Natural killer cell (primary cell): ENCODE measurements around the gene BARHL2. TPM values are rescaled to one million over a fixed set of nuclear protein-coding genes. Genes with fewer than 3 reads are reported as not detected.
A peak's percentile ranks its signal among the peaks of the same experiment; 100 is the strongest.

Experiments
- ATAC-seq, 3 donors: fragments of 150-1000 bp in 2 of 3; fragments of 200-7000 bp in 1 of 3; cut with Tn5 transposase; 1 replicate in 1 of 3; 2 replicates in 2 of 3; pipeline ENCODE4 v1.10.0; 2021; ENCODE audit warnings: mild to moderate bottlenecking in 2 of 3, moderate library complexity in 2 of 3
- DNase-seq, 2 donors: peaks; one replicate each; pipeline versions ENCODE4 v3.0.0 to v3.0.0-alpha.2; 2013 to 2021; ENCODE audit warnings: mixed read lengths in 1 of 2
- H3K27ac ChIP-seq: one replicate; pipeline ENCODE4 v1.5.1; 2013; ENCODE audit warnings: mild to moderate bottlenecking, low read length
- H3K27me3 ChIP-seq: one replicate; pipeline ENCODE4 v1.6.1; 2013; ENCODE audit warnings: low read length; ENCODE audit not compliant: control insufficient read depth, insufficient read depth
- H3K36me3 ChIP-seq: one replicate; pipeline ENCODE4 v1.6.1; 2013; ENCODE audit warnings: low read length; ENCODE audit not compliant: control insufficient read depth, insufficient read depth
- H3K4me1 ChIP-seq: one replicate; pipeline ENCODE4 v1.6.1; 2013; ENCODE audit warnings: low read length; ENCODE audit not compliant: control insufficient read depth, insufficient read depth
- H3K4me3 ChIP-seq: one replicate; pipeline ENCODE4 v1.5.1; 2013; ENCODE audit warnings: low read length
- H3K9me3 ChIP-seq: one replicate; pipeline ENCODE4 v1.6.1; 2013; ENCODE audit warnings: low read length; ENCODE audit not compliant: control insufficient read depth, insufficient read depth
- H3K27ac Mint-ChIP-seq, 2 donors: one replicate each; pipeline ENCODE4 v1.8.0; 2022; ENCODE audit warnings: mild to moderate bottlenecking in 2 of 2, mixed read lengths in 2 of 2, moderate library complexity in 1 of 2
- H3K27me3 Mint-ChIP-seq, 2 donors: one replicate each; pipeline ENCODE4 v1.8.0; 2022; ENCODE audit warnings: low read depth in 2 of 2, mixed read lengths in 2 of 2
- H3K36me3 Mint-ChIP-seq: one replicate; pipeline ENCODE4 v1.8.0; 2022; ENCODE audit warnings: mixed read lengths
- H3K4me1 Mint-ChIP-seq, 2 donors: one replicate each; pipeline ENCODE4 v1.8.0; 2022; ENCODE audit warnings: mixed read lengths in 2 of 2
- H3K4me3 Mint-ChIP-seq: one replicate; pipeline ENCODE4 v1.8.0; 2022; ENCODE audit warnings: mild to moderate bottlenecking, moderate library complexity, mixed read lengths
- H3K9me3 Mint-ChIP-seq, 2 donors: one replicate each; pipeline ENCODE4 v1.8.0; 2022; ENCODE audit warnings: mixed read lengths in 2 of 2
- CTCF ChIP-seq: fragments of 200-600 bp; IDR thresholded peaks from one replicate; pipeline ENCODE4 v1.8.0; 2022; ENCODE audit warnings: antibody characterized with exemption
- WGBS: methylation state at CpG from one replicate; pipeline ENCODE4 v1.1.7; 2013; ENCODE audit warnings: missing lambda C conversion rate; ENCODE audit not compliant: insufficient coverage; 5-methylcytosine and 5-hydroxymethylcytosine counted together
- intact Hi-C: fragments of 100-400 bp; cut with micrococcal nuclease; formaldehyde crosslinking; loops from one replicate; pipeline ENCODE4 v1.14.2; 2022
- total RNA-seq, 4 donors: library from RNA; stranded (reverse); fragments of 120-200 nt in 1 of 4; gene quantifications; one replicate each; pipeline versions ENCODE4 v1.2.3 to v1.2.4, GENCODE V29; 2013 to 2022

The BARHL2 gene
- not detected for total RNA-seq
- not detected for total RNA-seq (2013)

DNA sequence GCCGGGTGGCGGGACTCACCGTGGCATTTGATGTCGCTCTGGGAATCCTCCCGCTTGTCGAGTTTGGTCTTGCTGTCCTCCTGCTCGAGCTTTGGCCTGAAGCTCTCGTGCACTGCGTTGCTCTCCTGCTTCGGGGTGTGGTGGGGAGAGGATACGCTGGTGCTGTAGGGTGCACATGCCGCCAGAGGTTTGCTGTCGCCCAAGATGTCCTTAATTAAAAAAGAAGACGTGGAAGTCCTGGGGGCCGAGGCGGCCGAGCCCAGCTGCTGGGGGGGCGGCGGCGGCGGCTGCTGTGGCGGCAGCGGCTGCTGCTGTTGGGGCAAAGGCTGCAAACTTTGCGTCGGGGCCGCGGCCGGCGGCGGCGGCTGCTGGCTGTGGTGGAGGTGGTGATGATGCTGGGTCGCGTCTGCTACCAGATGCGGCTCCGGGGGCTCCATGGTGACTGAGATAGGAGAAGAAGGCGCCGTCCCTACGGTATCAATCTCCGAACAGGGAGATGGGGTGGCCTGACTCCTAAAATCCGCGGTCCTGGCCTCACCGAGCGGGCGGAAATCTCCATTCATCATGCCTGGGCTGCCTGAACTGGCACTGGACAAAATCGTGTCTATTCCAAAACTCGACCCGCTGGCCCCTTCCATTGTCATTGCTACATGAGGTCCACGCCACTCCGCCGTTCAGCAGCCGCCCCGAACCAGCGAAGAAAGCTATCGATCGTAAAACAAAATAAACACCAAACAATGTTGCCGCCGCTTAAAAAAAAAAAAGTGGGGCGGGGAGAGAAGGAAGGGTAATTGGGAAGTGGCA lies at the start of gene BARHL2:
TSS of gene BARHL2 (minus strand) at position 751 of the 804 bp plus-strand sequence. CDS start at position 644, 107 bp downstream.
- no peak within 1 kb of the TSS for H3K4me3 ChIP-seq

GRCh38 chr1:90763930-90764329 lies 46.8 kb upstream of the BARHL2 start:
- WGBS, result 74% methylated on average over 6 of the region's 6 CpGs
- H3K36me3 Mint-ChIP-seq, result no peaks in the 10 kb centered on the region
- ATAC-seq (no peak), DNase-seq (no peak)
- H3K9me3 Mint-ChIP-seq, result peaks cover 0 to 3% of the 10 kb centered on the region in 2 donors
- peaks cover 4% of the 10 kb centered on the region for H3K27me3 ChIP-seq
- TF ChIP-seq CTCF, result no peak
- H3K4me1 Mint-ChIP-seq, result no peaks in the 10 kb centered on the region
- peaks cover 22 to 55% of the 10 kb centered on the region in 2 donors for H3K27me3 Mint-ChIP-seq
- no peak overlapping the region for H3K27ac ChIP-seq
- H3K9me3 ChIP-seq, result no peaks in the 10 kb centered on the region
- intact Hi-C loops, result no loop called here
- H3K4me3 ChIP-seq, result no peak overlapping the region
- no peaks in the 10 kb centered on the region for H3K4me1 ChIP-seq
- H3K27ac Mint-ChIP-seq, result no peak overlapping the region
- H3K4me3 Mint-ChIP-seq, result no peak overlapping the region
- no peaks in the 10 kb centered on the region for H3K36me3 ChIP-seq

More for the DNA sequence above, at the start of gene BARHL2:
- no peak within 1 kb of the TSS for H3K27ac ChIP-seq
- no peaks in the 10 kb centered on the region for H3K9me3 Mint-ChIP-seq
- H3K4me3 Mint-ChIP-seq, result peak within 1 kb of the TSS; percentile 81
- H3K27me3 ChIP-seq, result peaks cover 87% of the 10 kb centered on the region
- intact Hi-C loops, result no loop called here
- peaks cover 6% of the 10 kb centered on the region for H3K36me3 Mint-ChIP-seq
- peaks cover 14% of the 10 kb centered on the region for H3K9me3 ChIP-seq
- H3K27ac Mint-ChIP-seq, result peak within 1 kb of the TSS; percentile 14 to 25
- H3K4me1 Mint-ChIP-seq, result peaks cover 17 to 18% of the 10 kb centered on the region in 2 donors
- no peak for TF ChIP-seq CTCF
- H3K27me3 Mint-ChIP-seq, result peaks cover 80 to 87% of the 10 kb centered on the region in 2 donors
- WGBS, result 12% methylated on average over 55 of the region's 58 CpGs
- ATAC-seq (no peak), DNase-seq (no peak)
- no peaks in the 10 kb centered on the region for H3K36me3 ChIP-seq
- H3K4me1 ChIP-seq, result peaks cover 19% of the 10 kb centered on the region

- DNase-seq (no peak), ATAC-seq (no peak)
- Histone ChIP-seq H3K4me3 (no peak overlapping the region), H3K27me3 (peaks cover under 1% of the 10 kb centered on the region), H3K9me3 (no peaks in the 10 kb centered on the region), H3K36me3 (no peaks in the 10 kb centered on the region), H3K27ac (no peak overlapping the region), H3K4me1 (no peaks in the 10 kb centered on the region)
- Mint-ChIP-seq H3K9me3 (peaks cover 0 to 3% of the 10 kb centered on the region in 2 donors), H3K4me3 (no peak overlapping the region), H3K27me3 (peaks cover 22 to 52% of the 10 kb centered on the region in 2 donors), H3K4me1 (no peaks in the 10 kb centered on the region), H3K27ac (no peak overlapping the region), H3K36me3 (no peaks in the 10 kb centered on the region)
- intact Hi-C loops, result no loop called here
- TF ChIP-seq CTCF, result no peak
- 83% methylated on average over 1 of the region's 3 CpGs for WGBS
These were observed 46.4 kb upstream of the BARHL2 start for GRCh38 chr1:90763506-90763905.
